HG02610 (cell line): ENCODE results near the gene LACTBL1.
"Not testable (repeated sequence)": the region's sequence is repeated elsewhere in the genome, so short reads cannot be mapped to it uniquely, and the experiment has no call there.

Source experiments
- ATAC-seq: cut with Tn5 transposase; IDR thresholded peaks from one replicate; pipeline ENCODE4 v1.9.1; 2021; ENCODE audit warnings: mild to moderate bottlenecking, moderate library complexity; ENCODE audit not compliant: unreplicated experiment

The LACTBL1 gene, protein sequence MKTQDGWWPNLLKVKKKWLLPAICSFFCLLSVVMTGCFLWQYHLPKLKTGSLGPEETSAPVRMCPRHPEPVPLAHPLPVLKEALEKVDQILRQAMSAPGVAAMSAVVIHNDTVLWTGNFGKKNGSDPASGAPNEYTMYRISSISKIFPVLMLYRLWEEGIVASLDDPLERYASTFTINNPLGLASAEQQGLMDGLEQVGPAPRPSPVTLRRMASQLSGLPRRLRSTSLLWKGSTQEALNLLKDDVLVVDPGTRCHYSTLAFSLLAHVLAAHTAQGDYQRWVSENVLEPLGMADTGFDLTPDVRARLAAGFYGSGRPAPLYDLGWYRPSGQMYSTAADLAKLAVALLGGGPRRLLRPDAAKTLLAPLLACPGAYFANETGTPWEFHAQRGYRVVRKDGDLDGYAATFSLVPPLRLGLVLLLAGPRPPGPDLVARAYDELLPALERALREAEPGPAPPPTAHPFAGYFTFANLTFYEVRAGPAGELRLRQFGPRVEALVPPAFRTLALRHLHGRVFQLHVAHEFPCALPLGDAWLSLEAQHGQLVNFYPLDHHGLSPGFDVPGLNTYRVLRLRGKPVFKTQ

DNA sequence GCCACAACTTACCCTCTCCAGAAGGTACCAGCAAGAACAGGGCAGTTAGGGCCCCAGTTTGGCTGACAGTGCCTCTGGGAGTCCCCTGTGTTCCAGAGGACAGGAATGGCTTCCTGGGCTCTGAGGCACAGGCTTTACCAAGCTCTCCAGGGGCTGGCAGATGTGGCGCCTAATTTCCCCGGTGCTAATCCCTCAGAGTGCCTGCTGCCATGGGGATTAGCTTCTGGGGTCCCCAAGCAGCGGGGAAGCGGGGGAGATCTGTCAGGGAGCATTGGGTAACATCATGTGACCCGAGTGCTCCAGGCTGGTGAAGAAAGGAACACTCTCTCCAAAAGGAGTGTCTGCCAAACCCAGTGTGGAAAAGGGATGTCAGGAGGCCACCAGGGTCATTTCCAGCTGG is at the start of gene LACTBL1:
Gene LACTBL1, minus strand, starts transcription at position 107 of the 400 bp plus-strand sequence. CDS start 550 bp downstream, outside the sequence.
- no peak for ATAC-seq

DNA sequence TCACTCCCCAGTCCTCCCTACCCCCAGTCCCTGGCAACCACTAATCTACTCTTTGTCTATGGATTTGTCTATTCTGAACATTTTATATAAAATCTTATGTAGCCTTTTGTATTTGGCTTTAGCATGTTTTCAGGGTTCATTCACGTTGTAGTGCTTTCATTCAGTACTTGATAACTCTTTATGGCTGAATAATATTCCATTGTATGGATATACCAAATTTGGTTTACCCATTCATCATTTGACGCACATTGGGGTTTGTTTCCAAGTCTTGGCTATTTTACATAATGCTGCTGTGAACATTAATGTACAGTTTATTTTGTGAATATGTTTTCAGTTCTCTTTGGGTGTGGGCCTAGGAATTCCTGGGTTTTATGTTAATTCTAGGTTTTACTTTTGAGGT is 49.2 kb upstream of the LACTBL1 start:
- ATAC-seq: no peak

DNA sequence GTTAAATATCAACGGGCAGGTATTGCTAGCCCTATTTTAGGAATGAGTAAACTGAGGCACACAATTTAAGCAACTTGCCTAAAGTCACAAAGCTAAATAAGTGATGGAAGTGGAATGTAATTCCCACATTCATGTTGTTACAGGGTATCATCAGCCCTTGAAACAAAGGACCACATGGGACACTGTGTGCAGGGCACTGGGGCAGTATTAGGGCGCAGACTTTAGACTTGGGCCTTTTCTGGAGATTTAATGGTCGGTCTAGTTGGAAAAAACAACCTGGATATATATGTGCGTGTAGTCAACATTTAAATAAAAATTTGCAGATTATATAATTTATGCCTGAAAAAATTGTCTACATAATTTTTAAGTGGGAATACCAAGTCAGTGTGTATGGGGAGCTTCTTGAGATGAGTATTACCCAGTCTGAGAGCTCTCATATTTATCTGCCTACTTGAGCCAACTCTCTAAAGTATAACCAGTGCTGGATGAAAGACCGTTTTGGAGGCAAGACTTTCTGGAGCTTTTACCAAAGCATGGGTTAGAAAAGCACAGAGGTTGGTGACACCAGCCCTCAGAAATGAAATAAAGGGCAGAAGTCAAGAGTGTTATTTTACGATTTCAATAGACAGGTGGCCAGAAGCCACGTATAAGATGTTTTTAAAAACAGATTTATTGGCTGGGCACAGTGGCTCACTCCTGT is 48.2 kb upstream of the LACTBL1 start:
- ATAC-seq: no peak

DNA sequence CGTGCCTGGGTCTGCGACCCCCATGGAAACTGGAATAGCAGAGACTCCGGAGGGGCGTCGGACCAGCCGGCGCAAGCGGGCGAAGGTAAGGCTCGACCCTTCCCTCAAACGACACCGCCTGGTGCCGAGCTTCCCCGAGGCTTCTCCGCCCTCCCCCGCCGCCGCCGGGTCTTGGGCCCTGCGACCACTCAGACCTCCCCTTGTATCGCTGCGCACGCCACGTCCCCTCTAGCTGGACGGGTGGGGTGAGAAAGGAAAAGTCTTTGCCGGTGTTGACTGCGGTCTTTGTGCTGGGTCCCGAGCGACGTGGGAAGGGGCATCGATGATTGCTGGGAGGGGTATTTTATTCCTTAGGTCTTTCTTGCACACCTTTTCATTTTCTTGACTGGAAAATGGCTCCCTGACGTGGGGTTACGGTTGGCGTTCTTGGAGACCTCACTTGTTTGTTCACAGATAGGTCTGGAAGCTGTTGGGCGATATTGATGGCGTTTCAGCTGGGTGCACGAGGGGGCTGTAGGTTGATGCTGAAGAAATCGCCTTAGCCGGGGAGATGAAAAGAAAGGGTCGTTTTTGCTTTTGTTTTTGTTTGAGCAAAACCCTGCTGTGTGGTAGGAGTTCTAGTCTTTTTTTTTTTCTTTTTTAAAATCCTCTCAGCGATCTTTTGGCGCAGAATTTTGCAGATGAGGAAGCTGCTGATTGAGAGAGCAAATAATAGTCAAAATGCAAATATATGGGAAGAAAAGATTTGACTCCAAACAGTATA is 47.4 kb upstream of the LACTBL1 start:
- ATAC-seq: peak; percentile 4

DNA sequence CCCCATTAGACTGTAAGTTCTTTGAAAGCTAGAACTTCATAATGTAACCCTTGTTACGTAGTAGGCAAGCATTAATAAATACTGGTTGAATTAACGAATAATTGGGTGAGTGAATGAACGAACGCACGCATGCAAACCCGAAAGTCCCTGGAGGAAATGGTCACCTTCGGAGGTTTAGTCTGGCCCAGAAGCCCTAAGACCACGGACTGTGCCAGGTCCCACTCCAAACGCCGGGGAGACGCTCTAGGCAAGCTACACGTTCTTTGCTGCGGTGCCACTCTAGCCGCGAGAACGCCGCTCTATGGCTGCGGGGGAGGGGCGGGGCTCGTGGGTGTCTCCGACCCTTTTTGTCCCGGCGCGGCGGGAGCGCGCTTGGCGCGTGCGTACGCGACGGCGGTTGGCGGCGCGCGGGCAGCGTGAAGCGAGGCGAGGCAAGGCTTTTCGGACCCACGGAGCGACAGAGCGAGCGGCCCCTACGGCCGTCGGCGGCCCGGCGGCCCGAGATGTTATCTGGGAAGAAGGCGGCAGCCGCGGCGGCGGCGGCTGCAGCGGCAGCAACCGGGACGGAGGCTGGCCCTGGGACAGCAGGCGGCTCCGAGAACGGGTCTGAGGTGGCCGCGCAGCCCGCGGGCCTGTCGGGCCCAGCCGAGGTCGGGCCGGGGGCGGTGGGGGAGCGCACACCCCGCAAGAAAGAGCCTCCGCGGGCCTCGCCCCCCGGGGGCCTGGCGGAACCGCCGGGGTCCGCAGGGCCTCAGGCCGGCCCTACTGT is 46.6 kb upstream of the LACTBL1 start, which contains the start of gene KDM1A:
Gene KDM1A, plus strand, starts transcription at position 375 of the 769 bp plus-strand sequence. Its CDS starts 129 bp downstream, at position 504.
- ATAC-seq: peak; percentile 94

DNA sequence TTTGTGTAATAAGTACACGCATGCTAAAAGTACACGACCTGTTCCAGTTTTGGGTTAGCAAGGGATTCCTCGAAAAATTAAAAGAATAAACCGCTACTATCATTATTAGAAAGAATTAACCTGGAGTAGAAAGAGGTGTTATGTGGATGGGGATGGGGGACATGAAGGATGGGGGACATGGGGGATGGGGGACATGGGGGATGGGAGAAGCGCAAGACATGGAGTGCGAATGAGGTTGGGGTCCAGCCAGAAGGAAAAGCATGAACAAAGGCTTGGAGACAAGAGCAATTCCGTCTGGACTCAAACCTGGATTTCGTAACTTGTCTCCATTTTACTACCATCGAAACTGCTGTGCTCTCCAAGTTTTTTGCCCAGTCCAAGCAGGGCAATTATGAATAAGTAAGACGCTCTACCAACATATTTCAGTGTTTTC is 46.0 kb upstream of the LACTBL1 start:
- no peak for ATAC-seq

DNA sequence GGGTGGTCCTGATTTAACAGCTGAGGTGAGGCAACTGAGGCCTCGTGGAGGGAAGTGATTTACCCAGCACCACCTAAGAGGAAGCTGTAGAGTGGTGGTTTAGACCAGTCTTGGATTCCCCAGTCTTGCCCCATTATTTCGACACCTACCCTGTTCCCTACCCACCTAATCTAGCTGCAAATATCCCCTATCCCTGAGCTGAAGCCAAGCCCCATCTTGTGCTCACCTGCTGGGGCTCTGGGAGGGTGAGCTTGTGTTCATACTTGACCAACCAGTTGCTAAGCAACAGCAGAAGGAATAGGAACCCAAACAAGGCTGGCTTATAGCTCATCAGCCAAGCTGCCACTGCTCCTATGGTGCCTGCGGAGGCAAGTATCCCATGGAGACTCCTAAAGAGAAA is 41.0 kb upstream of the LACTBL1 start:
- no peak for ATAC-seq

DNA sequence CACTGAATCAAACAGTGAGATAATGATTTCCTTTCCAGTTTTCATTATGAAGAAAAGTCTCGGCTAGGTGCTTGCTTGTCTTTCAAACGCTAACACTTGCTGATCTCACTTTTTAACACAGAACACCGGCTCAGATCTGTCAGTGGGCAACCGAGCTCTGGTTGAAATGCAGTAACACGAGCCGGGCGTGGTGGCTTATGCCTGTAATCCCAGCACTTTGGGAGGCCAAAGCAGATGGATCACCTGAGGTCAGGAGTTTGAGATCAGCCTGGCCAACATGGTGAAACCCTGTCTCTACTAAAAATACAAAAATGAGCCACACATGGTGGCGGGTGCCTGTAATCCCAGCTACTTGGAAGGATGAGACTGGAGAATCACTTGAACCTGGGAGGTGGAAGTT is 37.4 kb upstream of the LACTBL1 start:
- ATAC-seq: not testable (repeated sequence)

DNA sequence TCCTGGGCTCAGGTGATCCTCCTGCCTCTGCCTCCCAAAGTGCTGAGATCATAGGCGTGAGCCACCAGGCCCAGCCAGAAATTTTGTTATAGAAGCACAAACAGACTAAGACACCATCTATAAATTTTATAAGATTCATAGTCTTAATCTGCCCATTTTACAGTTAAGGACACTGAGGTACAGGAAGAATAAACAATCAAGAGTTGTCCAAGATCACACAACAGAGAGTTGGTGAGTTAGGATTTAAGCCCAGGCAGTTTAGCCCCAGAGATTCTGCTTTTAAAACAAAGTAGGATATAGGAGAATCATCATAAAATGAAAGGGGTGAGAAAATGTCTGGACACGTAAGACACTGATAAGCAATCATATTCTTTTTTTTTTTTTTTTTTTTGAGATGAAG is 36.2 kb upstream of the LACTBL1 start:
- no peak for ATAC-seq

DNA sequence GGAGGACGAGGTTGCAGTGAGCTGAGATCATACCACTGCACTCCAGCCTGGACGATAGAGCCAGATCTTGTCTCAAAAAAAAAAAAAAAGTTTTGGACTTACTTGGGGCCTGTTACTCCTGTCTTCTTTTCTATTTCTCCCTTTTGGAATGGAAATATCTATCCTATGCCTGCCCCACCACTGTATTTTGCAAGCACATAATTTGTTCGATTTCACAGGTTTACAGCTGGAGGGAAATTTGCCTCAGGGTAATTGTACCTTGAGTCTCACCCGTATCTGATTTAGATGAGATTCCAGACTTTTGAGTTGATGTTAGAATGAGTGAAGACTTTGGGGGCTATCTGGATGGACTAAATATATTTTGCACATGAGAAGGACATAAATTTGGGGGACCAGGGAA is 34.4 kb upstream of the LACTBL1 start:
- no peak for ATAC-seq

DNA sequence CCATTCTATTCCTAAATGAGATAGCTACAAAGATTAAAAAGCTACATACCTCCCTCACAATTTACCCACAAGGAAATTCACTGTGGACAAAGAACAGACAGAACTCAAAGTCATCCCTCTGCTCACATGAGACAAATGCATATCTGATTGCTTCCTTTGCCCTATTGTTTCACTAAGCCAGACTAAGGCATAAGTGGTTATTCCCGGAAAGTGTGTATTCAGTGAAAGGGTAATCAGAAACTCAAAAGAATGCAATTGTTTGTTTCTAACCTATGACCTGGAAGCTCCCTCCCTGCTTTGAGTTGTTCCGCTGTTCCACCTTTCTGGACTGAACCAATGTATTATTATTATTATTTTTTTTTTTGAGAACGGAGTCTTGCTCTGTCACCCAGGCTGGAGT is 32.1 kb upstream of the LACTBL1 start:
- not testable (repeated sequence) for ATAC-seq

DNA sequence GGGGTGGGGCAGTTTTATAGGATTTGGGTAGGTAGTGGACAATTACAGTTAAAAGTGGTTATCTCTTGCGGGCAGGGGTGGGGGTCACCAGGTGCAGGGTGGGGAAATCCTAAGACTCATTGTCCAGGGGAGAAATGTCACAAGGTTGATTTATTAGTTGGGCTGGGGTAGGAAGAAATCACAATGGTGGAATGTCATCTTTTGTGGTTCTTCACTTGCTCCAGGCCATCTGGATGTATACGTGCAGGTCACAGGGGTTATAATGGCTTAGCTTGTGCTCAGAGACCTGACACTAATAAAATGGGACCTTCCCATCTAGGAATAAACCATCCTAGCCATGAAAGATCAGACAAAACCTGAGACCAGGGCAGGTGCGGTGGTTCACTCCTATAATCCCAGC is 31.4 kb upstream of the LACTBL1 start:
- ATAC-seq: no peak

DNA sequence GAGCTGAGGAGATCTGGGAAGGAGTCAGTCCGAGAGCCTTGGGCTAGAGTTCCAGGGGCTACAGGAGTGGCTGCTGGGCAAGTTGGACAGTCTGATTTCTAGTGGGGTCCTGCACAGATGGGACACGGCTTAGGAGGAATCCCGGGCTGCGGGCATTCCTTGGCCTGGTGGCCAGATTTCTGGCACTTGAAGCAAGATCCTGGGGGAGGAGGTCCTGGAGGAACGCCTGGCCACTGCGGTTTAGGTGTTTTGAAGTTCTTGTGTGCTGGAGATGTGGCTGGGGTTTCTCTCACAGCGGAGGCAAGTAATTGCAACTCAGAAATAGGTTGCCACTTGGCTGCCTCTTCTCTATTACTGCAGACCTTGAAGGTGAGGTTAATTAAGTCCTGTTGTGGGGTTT is 29.6 kb upstream of the LACTBL1 start:
- ATAC-seq: not testable (repeated sequence)

DNA sequence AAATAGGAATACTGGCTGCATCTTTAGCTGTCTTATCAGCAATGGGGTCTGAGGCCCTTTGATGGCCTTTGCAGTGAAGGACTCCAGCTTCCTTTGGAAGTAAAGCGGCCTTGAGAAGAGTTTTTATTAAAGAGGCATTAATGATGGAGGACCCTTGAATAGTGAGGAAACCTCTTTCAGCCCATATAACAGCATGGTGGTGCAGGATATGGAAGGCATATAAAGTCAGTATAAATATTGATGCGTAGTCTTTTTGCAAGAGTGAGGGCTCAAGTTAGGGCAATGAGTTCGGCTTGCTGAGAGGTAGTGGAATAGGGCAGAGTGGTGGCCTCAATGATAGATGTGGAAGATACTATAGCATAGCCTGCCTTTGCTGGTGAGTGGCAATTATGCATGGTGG is 27.5 kb upstream of the LACTBL1 start:
- not testable (repeated sequence) for ATAC-seq

DNA sequence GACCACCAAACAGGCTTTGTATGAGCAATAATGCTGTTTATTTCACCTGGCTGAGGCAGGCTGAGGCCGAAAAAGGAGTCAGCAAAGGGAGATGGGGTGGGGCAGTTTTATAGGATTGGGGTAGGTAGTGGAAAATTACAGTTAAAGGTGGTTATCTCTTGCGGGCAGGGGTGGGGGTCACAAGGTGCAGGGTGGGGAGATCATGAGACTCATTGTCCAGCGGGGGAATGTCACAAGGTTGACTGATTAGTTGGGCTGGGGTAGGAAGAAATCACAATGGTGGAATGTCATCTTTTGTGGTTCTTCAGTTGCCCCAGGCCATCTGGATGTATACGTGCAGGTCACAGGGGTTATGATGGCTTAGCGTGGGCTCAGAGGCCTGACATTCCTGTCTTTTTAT is 24.9 kb upstream of the LACTBL1 start:
- ATAC-seq: not testable (repeated sequence)

DNA sequence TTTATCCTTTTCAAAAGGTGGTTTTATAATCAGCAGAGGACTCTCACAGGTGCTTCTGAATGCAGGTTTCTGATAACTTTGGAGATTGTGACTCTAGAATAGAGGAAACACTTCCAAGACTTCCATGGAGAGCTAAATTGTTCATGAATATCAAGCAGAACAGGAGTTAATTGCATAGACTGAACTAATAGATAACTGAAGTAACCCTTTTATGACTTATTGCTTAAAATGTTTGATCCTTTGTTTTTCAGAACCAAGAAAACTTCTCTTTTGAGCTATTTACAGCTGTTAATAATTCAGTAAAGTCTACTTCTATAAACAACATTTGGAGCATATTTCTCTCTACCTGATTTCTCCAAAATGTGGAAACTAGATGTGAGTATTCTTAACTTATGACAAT is 23.1 kb upstream of the LACTBL1 start:
- ATAC-seq: no peak

DNA sequence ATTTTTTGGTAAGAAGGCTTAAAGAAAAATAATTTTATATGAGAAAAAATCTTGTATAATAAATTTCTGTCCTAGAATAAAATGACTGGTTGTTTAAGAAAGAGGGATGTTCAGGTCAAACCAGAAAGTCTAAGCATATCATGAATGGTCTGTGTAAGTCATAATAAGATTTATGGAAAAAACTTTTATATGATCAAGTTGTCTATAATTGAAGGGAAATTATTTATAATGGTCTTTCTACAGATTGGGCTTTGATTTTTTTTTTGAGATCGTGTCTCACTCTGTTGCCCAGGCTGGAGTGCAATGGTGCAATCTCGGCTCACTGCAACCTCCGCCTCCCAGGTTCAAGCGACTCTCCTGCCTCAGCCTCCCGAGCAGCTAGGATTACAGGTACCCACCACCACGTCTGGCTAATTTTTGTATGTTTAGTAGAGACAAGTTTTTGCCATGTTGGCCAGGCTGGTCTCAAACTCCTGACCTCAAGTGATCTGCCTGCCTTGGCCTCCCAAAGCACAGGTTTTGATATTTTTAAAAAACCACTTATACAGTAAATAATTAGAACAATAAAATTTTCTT is 20.6 kb upstream of the LACTBL1 start:
- not testable (repeated sequence) for ATAC-seq

DNA sequence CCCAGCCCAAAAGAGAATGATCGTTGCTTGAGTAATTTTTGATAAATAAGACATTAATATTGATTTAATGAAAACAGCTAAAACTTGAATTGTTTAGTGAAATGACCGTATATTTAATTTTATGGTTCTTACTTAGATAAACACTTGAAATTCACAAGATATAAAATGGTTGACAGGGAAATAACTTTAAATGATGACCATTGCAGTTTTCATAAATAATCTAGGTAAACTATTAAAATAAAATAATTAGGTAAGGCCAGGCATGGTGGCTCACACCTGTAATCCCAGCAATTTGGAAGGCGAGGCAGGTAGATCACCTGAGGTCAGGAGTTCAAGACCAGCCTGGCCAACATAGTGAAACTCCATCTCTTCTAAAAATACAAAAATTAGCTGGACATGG is 19.7 kb upstream of the LACTBL1 start:
- ATAC-seq: not testable (repeated sequence)

DNA sequence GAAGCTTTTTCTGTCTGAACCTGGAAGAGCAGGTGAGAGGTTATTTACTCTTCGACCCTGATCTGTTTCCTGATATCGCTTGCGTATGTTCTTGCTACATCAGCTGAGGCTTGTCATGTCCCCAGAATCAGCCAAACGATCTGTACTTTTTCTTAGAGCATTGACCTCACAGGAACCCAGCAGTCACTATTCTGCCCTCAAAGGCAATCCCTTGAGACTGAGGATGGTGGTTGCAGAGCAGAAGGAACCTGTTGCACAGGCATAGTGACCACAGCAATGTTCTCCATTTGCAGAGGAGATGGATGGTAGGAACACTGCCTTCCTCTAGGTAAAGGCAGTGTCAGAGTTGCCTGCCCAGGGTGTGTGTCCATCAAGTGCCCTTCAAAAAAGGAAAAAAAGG is 11.3 kb upstream of the LACTBL1 start:
- ATAC-seq: no peak

DNA sequence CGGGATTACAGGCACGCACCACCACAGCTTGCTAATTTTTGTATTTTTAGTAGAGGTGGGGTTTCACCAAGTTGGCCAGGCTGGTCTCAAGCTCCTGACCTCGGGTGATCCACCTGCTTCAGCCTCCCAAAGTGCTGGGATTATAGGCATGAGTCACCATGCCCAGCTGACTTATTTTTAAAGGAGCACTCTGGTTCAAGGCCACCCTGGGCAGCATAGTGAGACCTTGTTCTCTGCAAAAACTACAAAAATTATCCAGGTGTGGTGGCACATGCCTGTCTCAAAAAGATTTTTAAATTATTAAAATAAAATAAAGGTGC is 7.8 kb upstream of the LACTBL1 start:
- not testable (repeated sequence) for ATAC-seq
